Cardiac muscle cell (in vitro differentiated cells and primary cell): ENCODE measurements around the gene ENPP3. TPM values are rescaled to one million over a fixed set of nuclear protein-coding genes. Genes with fewer than 3 reads are reported as not detected.

ENCODE experiments used
- DNase-seq, 2 donors: peaks; one replicate each; pipeline versions ENCODE4 v3.0.0 to v3.0.0-alpha.2; 2010 to 2017; ENCODE audit warnings: low read depth in 1 of 2, low spot score in 1 of 2
- H3K27ac ChIP-seq: fragments of 200-600 bp; sonication (generic); 2 replicates; pipeline ENCODE4 v1.5.1; 2016
- H3K27me3 ChIP-seq: fragments of 200-600 bp; sonication (generic); 2 replicates; pipeline ENCODE4 v1.6.0; 2016; ENCODE audit warnings: control low read depth
- H3K36me3 ChIP-seq: fragments of 200-600 bp; sonication (generic); 2 replicates; pipeline ENCODE4 v1.5.1; 2016; ENCODE audit warnings: control low read depth
- H3K4me1 ChIP-seq: fragments of 200-600 bp; sonication (generic); 2 replicates; pipeline ENCODE4 v1.8.1; 2017; ENCODE audit warnings: low read depth, mild to moderate bottlenecking, mixed run types
- H3K4me3 ChIP-seq: fragments of 200-600 bp; sonication (generic); 2 replicates; pipeline ENCODE4 v1.5.1; 2016; ENCODE audit warnings: mild to moderate bottlenecking
- H3K9me3 ChIP-seq: fragments of 200-600 bp; sonication (generic); 2 replicates; pipeline ENCODE4 v1.5.1; 2017; ENCODE audit warnings: low read depth, mild to moderate bottlenecking, control low read depth
- CTCF ChIP-seq: IDR thresholded peaks from 2 replicates; pipeline ENCODE4 v1.5.1; 2012; ENCODE audit warnings: low read depth, mild to moderate bottlenecking, low read length
- polyA plus RNA-seq: library from polyadenylated mRNA; unstranded; fragments of >200 nt; fragmentation: Nextera tagmentation; extraction: Ambion mirVana; gene quantifications from 2 replicates; pipeline ENCODE4 v1.2.1, GENCODE V29; 2016
- total RNA-seq: library from RNA; depleted of rRNA; stranded (reverse); fragments of >200 nt; gene quantifications from 2 replicates; pipeline ENCODE4 v1.2.3, GENCODE V29; 2016

Gene ENPP3
- total and polyA plus RNA-seq, 2 experiments from 2014 or later: 0.07 to 0.09 TPM

- no peak for TF ChIP-seq CTCF
- no peaks in the 10 kb centered on the region for H3K9me3 ChIP-seq
- DNase-seq: no peak
- H3K4me1 ChIP-seq: peaks cover 3% of the 10 kb centered on the region
- no peak overlapping the region for H3K4me3 ChIP-seq
- no peak overlapping the region for H3K27ac ChIP-seq
- H3K36me3 ChIP-seq: no peaks in the 10 kb centered on the region
- H3K27me3 ChIP-seq: no peaks in the 10 kb centered on the region
Measured at GRCh38 chr6:131736811-131737210, 99.7 kb downstream of the ENPP3 start.

- no peak for TF ChIP-seq CTCF
Measured at GRCh38 chr6:131739136-131739535, 102.0 kb downstream of the ENPP3 start.

GRCh38 chr6:131740161-131740560 is 103.1 kb downstream of the ENPP3 start:
- no peaks in the 10 kb centered on the region for H3K9me3 ChIP-seq
- H3K36me3 ChIP-seq: no peaks in the 10 kb centered on the region
- no peak overlapping the region for H3K4me3 ChIP-seq
- peaks cover 3% of the 10 kb centered on the region for H3K4me1 ChIP-seq
- no peak for TF ChIP-seq CTCF
- H3K27me3 ChIP-seq: no peaks in the 10 kb centered on the region
- H3K27ac ChIP-seq: no peak overlapping the region
- DNase-seq: no peak

More at GRCh38 chr6:131739136-131739535, 102.0 kb downstream of the ENPP3 start:
- Histone ChIP-seq H3K9me3 (no peaks in the 10 kb centered on the region), H3K36me3 (no peaks in the 10 kb centered on the region), H3K27me3 (no peaks in the 10 kb centered on the region), H3K4me3 (no peak overlapping the region), H3K27ac (no peak overlapping the region), H3K4me1 (peaks cover 3% of the 10 kb centered on the region)
- no peak for DNase-seq

- H3K4me3 ChIP-seq: no peak overlapping the region
- no peak for TF ChIP-seq CTCF
- no peaks in the 10 kb centered on the region for H3K36me3 ChIP-seq
- no peaks in the 10 kb centered on the region for H3K27me3 ChIP-seq
- H3K27ac ChIP-seq: no peak overlapping the region
- no peak for DNase-seq
- peaks cover 3% of the 10 kb centered on the region for H3K4me1 ChIP-seq
- H3K9me3 ChIP-seq: no peaks in the 10 kb centered on the region
Measured at GRCh38 chr6:131741688-131742393, 104.7 kb downstream of the ENPP3 start.

- no peaks in the 10 kb centered on the region for H3K9me3 ChIP-seq
- DNase-seq: no peak
- TF ChIP-seq CTCF: no peak
- no peak overlapping the region for H3K4me3 ChIP-seq
- no peaks in the 10 kb centered on the region for H3K4me1 ChIP-seq
- no peaks in the 10 kb centered on the region for H3K27me3 ChIP-seq
- H3K36me3 ChIP-seq: no peaks in the 10 kb centered on the region
- no peak overlapping the region for H3K27ac ChIP-seq
Measured at GRCh38 chr6:131744432-131745287, 107.6 kb downstream of the ENPP3 start.
